Prostate gland (tissue), 2 donors: ENCODE measurements around the gene PIEZO2. TPM values are rescaled to one million over a fixed set of nuclear protein-coding genes. Genes with fewer than 3 reads are reported as not detected.
A peak's percentile ranks its signal among the peaks of the same experiment; 100 is the strongest.

ENCODE experiments used
- DNase-seq: peaks from one replicate; pipeline ENCODE4 v3.0.0-alpha.2; 2019; ENCODE audit warnings: low spot score
- H3K27ac ChIP-seq, 2 donors: fragments of 200-600 bp; sonication (generic); 2 replicates each; pipeline ENCODE4 v1.5.1; 2017 to 2019
- H3K27me3 ChIP-seq: fragments of 200-600 bp; sonication (generic); replicated peaks from 2 replicates; pipeline ENCODE4 v1.5.1; 2019; ENCODE audit not compliant: insufficient read depth
- H3K36me3 ChIP-seq, 2 donors: fragments of 200-600 bp; sonication (generic); 1 replicate in 1 of 2; 2 replicates in 1 of 2; pipeline versions ENCODE4 v1.5.1 to v1.8.1; 2017 to 2019
- H3K4me1 ChIP-seq: fragments of 200-600 bp; sonication (generic); replicated peaks from 2 replicates; pipeline ENCODE4 v1.5.1; 2019
- H3K4me3 ChIP-seq, 2 donors: fragments of 200-600 bp; sonication (generic); 2 replicates each; pipeline ENCODE4 v1.5.1; 2017 to 2019
- H3K9me3 ChIP-seq: fragments of 200-600 bp; sonication (generic); 2 replicates; pipeline ENCODE4 v1.5.1; 2017
- POLR2A ChIP-seq: fragments of 450-650 bp; IDR thresholded peaks from one replicate; pipeline ENCODE4 v1.6.1; 2016; ENCODE audit warnings: antibody characterized with exemption, mild to moderate bottlenecking
- POLR2AphosphoS5 ChIP-seq: sonication (generic); formaldehyde crosslinking; IDR thresholded peaks from one replicate; pipeline ENCODE4 v1.6.1; 2017; ENCODE audit warnings: antibody characterized with exemption
- WGBS: methylation state at CpG from one replicate; pipeline ENCODE4 v1.1.5; 2018; 5-methylcytosine and 5-hydroxymethylcytosine counted together
- intact Hi-C: fragments of 100-400 bp; cut with DNase I; formaldehyde crosslinking; loops from one replicate; pipeline ENCODE4 v1.14.2; 2022
- total RNA-seq, 2 donors: library from RNA; depleted of rRNA; stranded (reverse); fragments of >200 nt; gene quantifications; one replicate each; pipeline ENCODE4 v1.1.0, GENCODE V29; 2016
- TF ChIP-seq, protein P1 (sequence below), 4 experiments: fragments of 200-600 bp in 2 of 4; fragments of 450-650 bp in 2 of 4; sonication (generic) in 2 of 4; IDR thresholded peaks; 1 replicate in 3 of 4; 2 replicates in 1 of 4; pipeline ENCODE4 v1.5.1; 2016 to 2019; ENCODE audit warnings: antibody characterized with exemption in 4 of 4, mild to moderate bottlenecking in 2 of 4, moderate library complexity in 2 of 4

PIEZO2 gene
- total RNA-seq, 2 donors from 2014 or later, result 4.1 to 19.0 TPM

DNA sequence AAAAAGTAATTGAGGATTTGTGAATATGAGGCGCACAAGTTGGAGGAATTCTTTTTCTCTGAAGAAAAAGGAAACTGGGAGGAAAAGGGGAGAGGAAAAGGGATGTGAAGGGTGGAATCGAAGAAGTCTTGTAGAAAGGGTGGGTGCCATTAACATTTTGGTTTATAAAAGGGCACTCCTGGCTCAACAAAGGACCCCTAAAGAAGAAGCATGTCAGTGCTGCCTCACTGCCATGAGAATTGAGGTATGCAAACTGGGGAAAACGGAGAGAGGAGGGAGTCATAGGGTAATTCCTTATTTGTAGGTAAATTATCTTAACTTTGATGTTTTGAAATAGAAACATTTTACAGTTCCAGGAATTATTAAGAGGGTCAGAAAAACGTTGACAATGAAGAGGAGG lies 416.4 kb downstream of the PIEZO2 start:
- no peak for DNase-seq
- no peak for TF ChIP-seq POLR2AphosphoS5
- TF ChIP-seq, protein P1, sequence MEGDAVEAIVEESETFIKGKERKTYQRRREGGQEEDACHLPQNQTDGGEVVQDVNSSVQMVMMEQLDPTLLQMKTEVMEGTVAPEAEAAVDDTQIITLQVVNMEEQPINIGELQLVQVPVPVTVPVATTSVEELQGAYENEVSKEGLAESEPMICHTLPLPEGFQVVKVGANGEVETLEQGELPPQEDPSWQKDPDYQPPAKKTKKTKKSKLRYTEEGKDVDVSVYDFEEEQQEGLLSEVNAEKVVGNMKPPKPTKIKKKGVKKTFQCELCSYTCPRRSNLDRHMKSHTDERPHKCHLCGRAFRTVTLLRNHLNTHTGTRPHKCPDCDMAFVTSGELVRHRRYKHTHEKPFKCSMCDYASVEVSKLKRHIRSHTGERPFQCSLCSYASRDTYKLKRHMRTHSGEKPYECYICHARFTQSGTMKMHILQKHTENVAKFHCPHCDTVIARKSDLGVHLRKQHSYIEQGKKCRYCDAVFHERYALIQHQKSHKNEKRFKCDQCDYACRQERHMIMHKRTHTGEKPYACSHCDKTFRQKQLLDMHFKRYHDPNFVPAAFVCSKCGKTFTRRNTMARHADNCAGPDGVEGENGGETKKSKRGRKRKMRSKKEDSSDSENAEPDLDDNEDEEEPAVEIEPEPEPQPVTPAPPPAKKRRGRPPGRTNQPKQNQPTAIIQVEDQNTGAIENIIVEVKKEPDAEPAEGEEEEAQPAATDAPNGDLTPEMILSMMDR (IDR thresholded peaks at IDR 0.05), result no peak
- TF ChIP-seq POLR2A, result no peak
- H3K36me3 ChIP-seq, result no peaks in the 10 kb centered on the region
- H3K27me3 ChIP-seq, result no peaks in the 10 kb centered on the region
- no peak overlapping the region for H3K27ac ChIP-seq
- no peaks in the 10 kb centered on the region for H3K9me3 ChIP-seq
- intact Hi-C loops, result no loop called here
- H3K4me3 ChIP-seq, result no peak overlapping the region
- H3K4me1 ChIP-seq, result no peaks in the 10 kb centered on the region
- WGBS, result 48% methylated on average over 4 of the region's 4 CpGs

GRCh38 chr18:10727477-10727876 lies 421.9 kb downstream of the PIEZO2 start:
- TF ChIP-seq POLR2A (no peak), POLR2AphosphoS5 (no peak)
- TF ChIP-seq, protein P1 (IDR thresholded peaks at IDR 0.05), result no peak
- Histone ChIP-seq H3K27ac (no peak overlapping the region), H3K27me3 (no peaks in the 10 kb centered on the region), H3K9me3 (no peaks in the 10 kb centered on the region), H3K4me1 (no peaks in the 10 kb centered on the region), H3K4me3 (no peak overlapping the region), H3K36me3 (no peaks in the 10 kb centered on the region)
- WGBS, result 81% methylated on average over 3 of the region's 3 CpGs
- intact Hi-C loops, result no loop called here
- no peak for DNase-seq

DNA sequence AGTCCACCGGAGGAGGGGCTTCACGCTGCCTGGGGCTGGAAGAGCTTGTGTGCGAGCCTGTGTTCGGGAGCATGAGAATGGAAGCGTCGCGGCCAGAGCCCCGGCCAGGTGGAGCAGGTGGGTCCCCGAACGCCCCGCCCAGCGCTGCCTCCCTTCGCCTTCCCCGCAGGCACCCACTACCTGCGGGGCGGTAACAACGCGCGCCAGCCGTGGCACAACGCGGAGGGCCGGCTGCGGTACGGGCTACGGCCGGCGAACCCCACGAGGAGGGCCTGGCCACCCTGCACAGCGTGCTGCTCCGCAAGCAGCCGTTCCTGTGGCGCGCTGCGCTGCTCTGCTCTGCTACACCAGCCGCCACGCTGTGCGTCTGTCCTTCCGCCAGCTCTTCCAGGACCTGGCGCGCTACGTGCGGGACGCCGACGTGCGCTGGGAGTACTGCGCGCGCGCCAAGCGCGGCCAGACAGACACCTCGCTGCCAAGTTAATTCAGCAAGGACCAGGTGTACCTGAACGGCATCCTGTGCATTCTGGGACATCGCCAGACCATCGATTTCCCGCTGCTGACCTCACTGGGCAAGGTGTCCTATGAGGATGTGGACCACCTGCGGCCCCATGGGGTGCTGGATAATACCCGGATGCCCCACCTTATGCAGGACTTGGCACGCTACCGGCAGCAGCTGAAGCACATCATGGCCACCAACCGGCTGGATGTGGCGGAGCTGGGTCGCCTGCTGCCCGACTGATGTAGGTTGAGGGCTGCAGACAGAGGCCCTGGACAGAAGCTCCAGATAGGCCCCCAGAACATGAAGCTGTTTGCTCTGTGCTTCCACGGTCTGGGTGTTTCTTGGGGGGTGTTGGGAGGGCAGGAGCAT lies 422.9 kb downstream of the PIEZO2 start:
- DNase-seq, result peak; percentile 36
- 38% methylated on average over 54 of the region's 67 CpGs for WGBS

GRCh38 chr18:10724666-10725065 lies 424.7 kb downstream of the PIEZO2 start:
- H3K27ac ChIP-seq, result no peak overlapping the region
- DNase-seq, result no peak
- H3K4me1 ChIP-seq, result no peaks in the 10 kb centered on the region
- no peak overlapping the region for H3K4me3 ChIP-seq
- TF ChIP-seq, protein P1 (IDR thresholded peaks at IDR 0.05), result no peak
- TF ChIP-seq POLR2AphosphoS5, result no peak
- no peak for TF ChIP-seq POLR2A
- WGBS, result 89% methylated on average over 9 of the region's 18 CpGs
- intact Hi-C loops, result no loop called here
- no peaks in the 10 kb centered on the region for H3K27me3 ChIP-seq
- H3K36me3 ChIP-seq, result no peaks in the 10 kb centered on the region
- no peaks in the 10 kb centered on the region for H3K9me3 ChIP-seq

More for the DNA sequence above, 422.9 kb downstream of the PIEZO2 start:
- TF ChIP-seq POLR2AphosphoS5 (peak; percentile 59), POLR2A (no peak)
- Histone ChIP-seq H3K27ac (no peak overlapping the region), H3K36me3 (no peaks in the 10 kb centered on the region), H3K4me1 (no peaks in the 10 kb centered on the region), H3K27me3 (no peaks in the 10 kb centered on the region), H3K9me3 (no peaks in the 10 kb centered on the region), H3K4me3 (peak overlapping the region; percentile 20)
- intact Hi-C loops, result no loop called here

- Histone ChIP-seq H3K4me1 (no peaks in the 10 kb centered on the region), H3K27me3 (no peaks in the 10 kb centered on the region), H3K4me3 (no peak overlapping the region), H3K27ac (no peak overlapping the region), H3K36me3 (no peaks in the 10 kb centered on the region), H3K9me3 (no peaks in the 10 kb centered on the region)
- intact Hi-C loops, result no loop called here
- no peak for DNase-seq
- TF ChIP-seq, protein P1 (IDR thresholded peaks at IDR 0.05), result no peak
- TF ChIP-seq POLR2AphosphoS5 (no peak), POLR2A (no peak)
- WGBS, result 74% methylated on average over 4 of the region's 4 CpGs
These were observed 425.9 kb downstream of the PIEZO2 start for GRCh38 chr18:10723496-10723895.
